Gastrocnemius medialis (tissue), 4 donors: Measurements from ENCODE around the gene LAMC3.

Source experiments
- POLR2A ChIP-seq, 2 donors: fragments of 450-650 bp; IDR thresholded peaks; one replicate each; pipeline ENCODE4 v1.6.1; 2017; ENCODE audit warnings: antibody characterized with exemption in 2 of 2, mild to moderate bottlenecking in 2 of 2, moderate library complexity in 2 of 2
- TF ChIP-seq, protein P1 (sequence below), 5 experiments: fragments of 450-650 bp in 3 of 5; fragments of 200-600 bp in 2 of 5; sonication (generic) in 2 of 5; IDR thresholded peaks in 4 of 5; conservative IDR thresholded peaks in 1 of 5; 1 replicate in 4 of 5; 2 replicates in 1 of 5; pipeline ENCODE4 v1.5.1; 2016 to 2019; ENCODE audit warnings: antibody characterized with exemption in 5 of 5, mild to moderate bottlenecking in 3 of 5, moderate library complexity in 3 of 5

DNA sequence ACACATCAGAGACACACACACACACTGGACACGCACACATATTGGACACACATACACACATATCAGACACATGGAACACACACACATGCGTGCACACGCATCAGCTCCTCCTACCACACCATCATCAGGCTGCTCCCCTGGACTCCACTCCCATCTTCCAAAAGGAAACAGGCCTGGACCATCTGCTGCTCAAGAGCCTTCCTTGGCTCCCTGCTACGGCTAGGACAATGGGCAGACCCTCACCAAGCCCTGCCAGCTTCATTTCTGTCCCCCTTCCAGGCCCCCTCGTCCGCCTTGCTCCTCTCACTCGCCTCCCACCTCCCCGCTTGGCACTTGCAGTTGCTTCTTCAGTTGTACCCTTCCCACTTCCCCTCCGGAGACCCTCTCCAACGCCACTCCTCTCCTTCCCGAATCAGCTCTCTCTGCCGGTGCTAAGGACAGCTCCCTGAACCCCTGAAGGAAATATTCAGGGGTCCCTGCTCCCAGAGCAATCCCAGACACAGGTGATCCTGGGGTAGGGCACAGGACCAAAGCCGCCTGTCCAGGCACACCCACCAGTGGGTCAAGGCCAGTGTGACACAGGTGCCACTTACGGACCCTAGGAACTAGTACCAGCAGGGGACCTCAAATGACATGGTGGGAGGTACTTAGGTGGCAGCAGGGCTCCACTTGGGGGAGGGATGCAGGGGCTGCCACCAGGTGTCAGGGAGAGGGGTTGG, 12.1 kb upstream of the LAMC3 start:
- TF ChIP-seq, protein P1, sequence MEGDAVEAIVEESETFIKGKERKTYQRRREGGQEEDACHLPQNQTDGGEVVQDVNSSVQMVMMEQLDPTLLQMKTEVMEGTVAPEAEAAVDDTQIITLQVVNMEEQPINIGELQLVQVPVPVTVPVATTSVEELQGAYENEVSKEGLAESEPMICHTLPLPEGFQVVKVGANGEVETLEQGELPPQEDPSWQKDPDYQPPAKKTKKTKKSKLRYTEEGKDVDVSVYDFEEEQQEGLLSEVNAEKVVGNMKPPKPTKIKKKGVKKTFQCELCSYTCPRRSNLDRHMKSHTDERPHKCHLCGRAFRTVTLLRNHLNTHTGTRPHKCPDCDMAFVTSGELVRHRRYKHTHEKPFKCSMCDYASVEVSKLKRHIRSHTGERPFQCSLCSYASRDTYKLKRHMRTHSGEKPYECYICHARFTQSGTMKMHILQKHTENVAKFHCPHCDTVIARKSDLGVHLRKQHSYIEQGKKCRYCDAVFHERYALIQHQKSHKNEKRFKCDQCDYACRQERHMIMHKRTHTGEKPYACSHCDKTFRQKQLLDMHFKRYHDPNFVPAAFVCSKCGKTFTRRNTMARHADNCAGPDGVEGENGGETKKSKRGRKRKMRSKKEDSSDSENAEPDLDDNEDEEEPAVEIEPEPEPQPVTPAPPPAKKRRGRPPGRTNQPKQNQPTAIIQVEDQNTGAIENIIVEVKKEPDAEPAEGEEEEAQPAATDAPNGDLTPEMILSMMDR (IDR thresholded peaks at IDR 0.05 in 4 of 5, conservative IDR thresholded peaks at IDR 0.05 in 1 of 5): no peak
- no peak for TF ChIP-seq POLR2A (IDR thresholded peaks at IDR 0.05)
